Activated CD8-positive, alpha-beta memory T cell treated with anti-CD3 and anti-CD28 coated beads for 24 hours (primary cell): ENCODE measurements around the gene BCHE.

Experiments
- DNase-seq: peaks from one replicate; pipeline ENCODE4 v3.0.0-alpha.2; 2020

Gene BCHE

DNA sequence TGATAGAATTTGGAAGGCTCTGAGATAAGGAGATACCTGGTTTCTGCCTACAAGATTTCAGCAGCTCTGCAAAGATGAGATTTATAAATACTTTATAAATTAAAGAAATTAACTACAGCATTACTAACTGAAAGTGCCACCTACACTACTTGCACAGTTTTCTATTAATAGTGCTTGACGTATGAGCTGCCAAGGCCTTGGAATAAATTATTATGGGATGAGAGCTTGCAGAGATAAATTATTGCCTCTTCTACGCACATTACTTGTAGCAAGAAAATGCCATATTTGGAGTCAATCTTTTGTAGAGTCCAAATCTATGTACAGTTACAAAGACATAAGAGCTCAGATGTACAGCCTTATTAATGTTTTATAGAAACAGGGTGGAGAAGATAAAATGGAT, 89.1 kb downstream of the BCHE start:
- DNase-seq = no peak

DNA sequence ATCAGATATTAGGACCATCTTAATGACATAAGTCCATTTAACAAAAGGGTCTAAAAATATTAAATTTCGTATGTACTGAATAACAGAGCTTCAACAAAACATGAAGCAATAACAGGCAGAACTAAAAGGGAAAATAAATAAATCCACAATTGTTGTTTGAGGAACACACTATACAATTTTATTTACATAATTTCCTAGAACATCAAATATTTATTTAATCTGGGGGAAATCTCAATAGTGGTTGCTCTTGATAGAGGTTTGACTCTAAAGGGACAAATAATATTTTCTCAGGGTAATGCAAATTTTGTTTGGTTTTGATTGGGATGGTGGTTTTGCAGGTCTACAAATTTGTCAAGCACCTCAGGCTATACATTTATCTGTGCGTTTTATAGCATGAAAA, 90.3 kb downstream of the BCHE start:
- DNase-seq = no peak

DNA sequence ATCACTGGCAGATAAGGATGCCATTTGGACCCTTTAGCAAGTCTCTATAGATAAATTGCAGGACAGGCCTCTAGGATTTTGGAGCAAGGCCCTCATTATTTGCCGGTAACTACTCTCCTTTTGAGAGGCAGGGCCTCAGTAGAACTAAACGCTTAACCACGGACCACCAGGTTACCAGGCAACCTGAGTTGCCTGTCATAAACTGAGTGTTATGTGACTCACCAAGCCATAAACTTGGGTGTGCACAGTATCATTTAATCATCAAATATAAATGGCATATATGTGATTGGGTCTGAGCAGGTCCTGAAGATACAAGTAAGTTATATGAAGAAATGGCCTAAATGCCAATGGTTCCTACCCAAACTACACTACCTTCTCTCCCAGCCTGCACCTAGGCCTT, 93.2 kb downstream of the BCHE start:
- no peak for DNase-seq

DNA sequence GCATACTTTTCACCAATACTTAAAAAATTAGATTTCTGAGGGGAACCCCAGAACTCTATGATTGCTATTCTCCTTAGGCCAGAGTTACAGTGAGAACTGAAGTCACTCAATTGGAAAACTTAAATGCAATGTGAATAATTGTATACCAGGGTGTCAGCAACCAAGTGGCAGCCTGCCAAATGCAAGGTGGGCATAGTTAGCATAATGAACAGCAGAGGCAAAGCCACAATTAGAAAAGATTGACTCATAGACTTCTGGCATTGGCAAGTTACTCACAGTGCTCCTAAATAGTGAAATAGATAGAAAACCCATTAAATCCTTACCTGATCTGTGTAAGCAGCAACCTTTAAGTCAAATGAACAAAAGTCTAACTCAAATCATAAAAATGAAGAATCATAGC, 94.9 kb downstream of the BCHE start:
- no peak for DNase-seq

DNA sequence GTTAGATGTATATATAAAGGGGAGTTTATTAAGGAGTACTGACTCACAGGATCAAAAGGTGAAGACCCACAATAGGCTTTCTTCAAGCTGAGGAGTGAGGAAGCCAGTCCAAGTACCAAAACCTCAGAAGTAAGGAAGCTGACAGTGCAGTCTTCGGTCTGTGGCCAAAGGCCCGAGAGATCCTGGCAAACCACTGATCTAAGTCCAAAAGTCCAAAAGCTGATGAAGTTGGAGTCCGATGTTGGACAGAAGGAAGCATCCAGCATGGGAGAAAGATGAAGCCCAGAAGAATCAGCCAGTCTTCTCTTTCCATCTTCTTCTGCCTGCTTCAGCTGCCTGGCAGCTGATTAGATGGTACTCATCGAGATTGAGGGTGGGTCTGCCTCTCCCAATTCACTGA, 107.5 kb downstream of the BCHE start:
- DNase-seq = no peak

DNA sequence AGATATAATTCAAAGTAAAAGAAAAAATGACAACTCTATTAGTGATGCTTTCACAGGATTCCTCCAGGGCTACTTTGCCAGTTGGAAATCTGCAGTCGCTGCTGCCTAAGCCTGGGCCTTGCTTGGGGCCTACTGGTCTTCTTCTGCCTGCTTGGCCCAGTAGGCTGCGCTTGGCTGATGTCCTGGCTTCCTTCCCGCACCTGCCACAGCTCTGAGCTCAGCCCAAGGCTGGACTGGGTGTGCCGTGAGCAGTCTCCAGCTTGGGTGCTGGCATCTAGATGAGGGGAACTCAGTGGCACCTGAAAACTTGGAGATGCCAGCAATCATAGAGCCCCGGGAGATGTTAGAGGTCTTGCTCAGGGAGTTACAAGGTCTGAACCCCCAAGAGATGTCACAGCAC, 108.3 kb downstream of the BCHE start:
- DNase-seq = no peak

DNA sequence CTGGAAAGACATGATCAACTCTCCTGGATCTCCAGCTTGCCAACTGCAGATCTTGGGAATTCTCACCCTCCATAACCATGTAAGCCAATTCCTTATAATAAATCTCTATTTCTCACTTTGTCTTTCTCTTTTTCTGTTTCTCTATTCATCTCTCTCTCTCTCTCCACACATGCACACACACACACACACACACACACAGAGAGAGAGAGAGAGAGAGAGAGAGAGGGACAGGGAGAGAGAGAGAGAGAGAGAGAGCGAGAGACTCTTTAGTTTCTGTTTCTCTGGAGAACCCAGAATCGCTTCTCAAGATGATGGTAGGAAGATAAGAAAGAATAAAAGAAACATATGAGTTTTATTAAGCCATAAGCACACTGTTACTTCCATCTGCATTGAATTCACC, 111.9 kb downstream of the BCHE start:
- DNase-seq = no peak
